Measurements from ENCODE around the gene EIF4E2.
"Not testable (repeated sequence)": the region's sequence is repeated elsewhere in the genome, so short reads cannot be mapped to it uniquely, and the experiment has no call there.

The EIF4E2 gene

GRCh38 chr2:232532821-232533220 is 17.7 kb upstream of the EIF4E2 start:
- not testable (repeated sequence) for H3K36me3 ChIP-seq (ENCODE audit: control insufficient read depth, insufficient read depth, low read length)

GRCh38 chr2:232533944-232534710 is 16.4 kb upstream of the EIF4E2 start:
- Histone ChIP-seq H3K9me3 (ENCODE audit: control insufficient read depth, insufficient read depth, low read length) (no peaks in the 10 kb centered on the region), H3K4me3 (ENCODE audit: low read depth, low read length) (no peak overlapping the region)

More at GRCh38 chr2:232532821-232533220, 17.7 kb upstream of the EIF4E2 start:
- not testable (repeated sequence) for H3K4me1 ChIP-seq (ENCODE audit: control insufficient read depth, insufficient read depth, low read length); H3K9me3 ChIP-seq (ENCODE audit: control insufficient read depth, insufficient read depth, low read length); H3K4me3 ChIP-seq (ENCODE audit: low read depth, low read length); H3K9ac ChIP-seq (ENCODE audit: low read depth, low read length); H3K27me3 ChIP-seq (ENCODE audit: control insufficient read depth, insufficient read depth, low read length)

GRCh38 chr2:232534940-232535651 is 15.4 kb upstream of the EIF4E2 start:
- Histone ChIP-seq H3K9ac (ENCODE audit: low read depth, low read length) (no peak overlapping the region), H3K36me3 (ENCODE audit: control insufficient read depth, insufficient read depth, low read length) (no peaks in the 10 kb centered on the region), H3K4me1 (ENCODE audit: control insufficient read depth, insufficient read depth, low read length) (peaks cover 7% of the 10 kb centered on the region), H3K27me3 (ENCODE audit: control insufficient read depth, insufficient read depth, low read length) (no peaks in the 10 kb centered on the region), H3K9me3 (ENCODE audit: control insufficient read depth, insufficient read depth, low read length) (no peaks in the 10 kb centered on the region), H3K4me3 (ENCODE audit: low read depth, low read length) (no peak overlapping the region)

More at GRCh38 chr2:232533944-232534710, 16.4 kb upstream of the EIF4E2 start:
- H3K4me1 ChIP-seq (ENCODE audit: control insufficient read depth, insufficient read depth, low read length), result peaks cover 5% of the 10 kb centered on the region
- no peak overlapping the region for H3K9ac ChIP-seq (ENCODE audit: low read depth, low read length)
- no peaks in the 10 kb centered on the region for H3K36me3 ChIP-seq (ENCODE audit: control insufficient read depth, insufficient read depth, low read length)
- no peaks in the 10 kb centered on the region for H3K27me3 ChIP-seq (ENCODE audit: control insufficient read depth, insufficient read depth, low read length)

GRCh38 chr2:232535761-232536530 is 14.5 kb upstream of the EIF4E2 start:
- no peaks in the 10 kb centered on the region for H3K27me3 ChIP-seq (ENCODE audit: control insufficient read depth, insufficient read depth, low read length)
- H3K4me3 ChIP-seq (ENCODE audit: low read depth, low read length), result no peak overlapping the region
- no peak overlapping the region for H3K9ac ChIP-seq (ENCODE audit: low read depth, low read length)
- no peaks in the 10 kb centered on the region for H3K9me3 ChIP-seq (ENCODE audit: control insufficient read depth, insufficient read depth, low read length)
- H3K4me1 ChIP-seq (ENCODE audit: control insufficient read depth, insufficient read depth, low read length), result peaks cover 7% of the 10 kb centered on the region
- H3K36me3 ChIP-seq (ENCODE audit: control insufficient read depth, insufficient read depth, low read length), result no peaks in the 10 kb centered on the region

GRCh38 chr2:232537079-232537478 is 13.4 kb upstream of the EIF4E2 start:
- no peak overlapping the region for H3K9ac ChIP-seq (ENCODE audit: low read depth, low read length)
- no peaks in the 10 kb centered on the region for H3K36me3 ChIP-seq (ENCODE audit: control insufficient read depth, insufficient read depth, low read length)
- peaks cover 7% of the 10 kb centered on the region for H3K4me1 ChIP-seq (ENCODE audit: control insufficient read depth, insufficient read depth, low read length)
- H3K9me3 ChIP-seq (ENCODE audit: control insufficient read depth, insufficient read depth, low read length), result no peaks in the 10 kb centered on the region
- no peak overlapping the region for H3K4me3 ChIP-seq (ENCODE audit: low read depth, low read length)
- H3K27me3 ChIP-seq (ENCODE audit: control insufficient read depth, insufficient read depth, low read length), result no peaks in the 10 kb centered on the region

GRCh38 chr2:232537499-232537898 is 13.0 kb upstream of the EIF4E2 start:
- Histone ChIP-seq H3K9ac (ENCODE audit: low read depth, low read length) (no peak overlapping the region), H3K9me3 (ENCODE audit: control insufficient read depth, insufficient read depth, low read length) (no peaks in the 10 kb centered on the region), H3K36me3 (ENCODE audit: control insufficient read depth, insufficient read depth, low read length) (no peaks in the 10 kb centered on the region), H3K4me3 (ENCODE audit: low read depth, low read length) (no peak overlapping the region), H3K27me3 (ENCODE audit: control insufficient read depth, insufficient read depth, low read length) (no peaks in the 10 kb centered on the region), H3K4me1 (ENCODE audit: control insufficient read depth, insufficient read depth, low read length) (peaks cover 7% of the 10 kb centered on the region)

GRCh38 chr2:232538671-232539070 is 11.8 kb upstream of the EIF4E2 start:
- peaks cover 7% of the 10 kb centered on the region for H3K4me1 ChIP-seq (ENCODE audit: control insufficient read depth, insufficient read depth, low read length)
- no peaks in the 10 kb centered on the region for H3K9me3 ChIP-seq (ENCODE audit: control insufficient read depth, insufficient read depth, low read length)
- H3K27me3 ChIP-seq (ENCODE audit: control insufficient read depth, insufficient read depth, low read length), result no peaks in the 10 kb centered on the region
- no peak overlapping the region for H3K4me3 ChIP-seq (ENCODE audit: low read depth, low read length)
- H3K36me3 ChIP-seq (ENCODE audit: control insufficient read depth, insufficient read depth, low read length), result no peaks in the 10 kb centered on the region
- no peak overlapping the region for H3K9ac ChIP-seq (ENCODE audit: low read depth, low read length)

- H3K36me3 ChIP-seq (ENCODE audit: control insufficient read depth, insufficient read depth, low read length), result no peaks in the 10 kb centered on the region
- H3K9me3 ChIP-seq (ENCODE audit: control insufficient read depth, insufficient read depth, low read length), result no peaks in the 10 kb centered on the region
These were observed 10.9 kb upstream of the EIF4E2 start, which contains the start of gene CHRNG for GRCh38 chr2:232539298-232540231. CHRNG (plus strand) TSS chr2:232539692; CDS start chr2:232539748, 56 bp downstream.

GRCh38 chr2:232540441-232541041 is 9.9 kb upstream of the EIF4E2 start:
- Histone ChIP-seq H3K36me3 (ENCODE audit: control insufficient read depth, insufficient read depth, low read length) (peaks cover 2% of the 10 kb centered on the region), H3K4me3 (ENCODE audit: low read depth, low read length) (no peak overlapping the region), H3K4me1 (ENCODE audit: control insufficient read depth, insufficient read depth, low read length) (peaks cover 7% of the 10 kb centered on the region), H3K9me3 (ENCODE audit: control insufficient read depth, insufficient read depth, low read length) (no peaks in the 10 kb centered on the region), H3K27me3 (ENCODE audit: control insufficient read depth, insufficient read depth, low read length) (no peaks in the 10 kb centered on the region), H3K9ac (ENCODE audit: low read depth, low read length) (no peak overlapping the region)

More at GRCh38 chr2:232539298-232540231, 10.9 kb upstream of the EIF4E2 start, which contains the start of gene CHRNG:
- Histone ChIP-seq H3K4me3 (ENCODE audit: low read depth, low read length) (no peak within 1 kb of the TSS), H3K27me3 (ENCODE audit: control insufficient read depth, insufficient read depth, low read length) (no peaks in the 10 kb centered on the region), H3K4me1 (ENCODE audit: control insufficient read depth, insufficient read depth, low read length) (peaks cover 7% of the 10 kb centered on the region), H3K9ac (ENCODE audit: low read depth, low read length) (no peak within 1 kb of the TSS)

GRCh38 chr2:232541195-232541960 is 9.1 kb upstream of the EIF4E2 start:
- Histone ChIP-seq H3K9ac (ENCODE audit: low read depth, low read length) (no peak overlapping the region), H3K36me3 (ENCODE audit: control insufficient read depth, insufficient read depth, low read length) (peaks cover 3% of the 10 kb centered on the region)

More at GRCh38 chr2:232541195-232541960, 9.1 kb upstream of the EIF4E2 start:
- Histone ChIP-seq H3K4me3 (ENCODE audit: low read depth, low read length) (no peak overlapping the region), H3K27me3 (ENCODE audit: control insufficient read depth, insufficient read depth, low read length) (no peaks in the 10 kb centered on the region), H3K9me3 (ENCODE audit: control insufficient read depth, insufficient read depth, low read length) (no peaks in the 10 kb centered on the region), H3K4me1 (ENCODE audit: control insufficient read depth, insufficient read depth, low read length) (peaks cover 7% of the 10 kb centered on the region)
